Kidney glomerular epithelial cell (primary cell): ENCODE measurements around the gene MROH2A.
"Not testable (repeated sequence)": the region's sequence is repeated elsewhere in the genome, so short reads cannot be mapped to it uniquely, and the experiment has no call there.

Source experiments
- DNase-seq: peaks from one replicate; lab custom pipeline; 2025; lab: John Stamatoyannopoulos, UW

The MROH2A gene

GRCh38 chr2:233853883-233854240 is 75.7 kb downstream of the MROH2A start:
- DNase-seq, result no peak

- peak; percentile 98 for DNase-seq
Measured at GRCh38 chr2:233854241-233854981, 76.3 kb downstream of the MROH2A start, which contains the start of gene HJURP. HJURP (minus strand) TSS chr2:233854535; CDS start chr2:233854500, 35 bp downstream.

DNA sequence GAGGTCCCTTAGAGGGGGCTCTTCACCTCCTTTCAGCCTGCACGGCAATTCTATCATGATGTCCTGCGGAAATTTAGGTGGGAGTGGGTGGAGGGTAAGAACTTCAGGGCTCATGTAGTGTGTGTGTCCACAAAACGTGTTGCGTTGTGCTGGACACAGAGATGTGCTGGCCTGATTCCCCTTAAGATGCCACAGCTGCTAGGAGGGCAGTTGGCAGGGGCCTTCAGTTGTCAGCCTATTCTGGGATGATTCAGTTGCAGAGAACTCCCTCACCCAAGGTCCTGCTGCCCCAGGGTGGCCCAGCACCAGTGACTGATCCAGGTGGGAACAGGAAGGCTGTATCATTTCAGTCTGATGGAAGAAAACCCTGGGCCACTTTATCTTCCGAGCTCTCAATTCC is 77.2 kb downstream of the MROH2A start:
- no peak for DNase-seq

DNA sequence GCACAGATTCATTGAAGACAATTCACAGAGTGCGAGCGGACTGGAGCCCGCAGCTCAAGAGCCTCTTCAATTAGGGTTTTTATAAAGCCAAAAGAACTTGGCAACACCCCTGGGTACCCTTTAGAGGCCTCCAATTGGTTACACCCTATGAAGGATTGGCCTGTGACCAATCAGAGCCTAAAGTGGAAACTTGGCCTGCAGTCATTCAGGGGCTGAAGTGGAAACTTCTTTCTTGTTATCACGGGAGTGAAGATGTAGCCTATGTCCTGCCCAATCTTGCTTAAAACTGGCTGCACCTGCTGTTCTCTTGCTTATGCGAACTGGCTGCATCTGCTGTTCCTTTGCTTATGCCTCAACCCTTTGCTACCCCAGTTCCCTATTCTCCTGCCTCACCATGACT is 78.1 kb downstream of the MROH2A start:
- DNase-seq, result no peak

- DNase-seq, result no peak
Measured at GRCh38 chr2:233857511-233858141, 79.5 kb downstream of the MROH2A start.

GRCh38 chr2:233858331-233858730 is 80.2 kb downstream of the MROH2A start:
- DNase-seq, result no peak

GRCh38 chr2:233862261-233862768 is 84.2 kb downstream of the MROH2A start:
- no peak for DNase-seq

DNA sequence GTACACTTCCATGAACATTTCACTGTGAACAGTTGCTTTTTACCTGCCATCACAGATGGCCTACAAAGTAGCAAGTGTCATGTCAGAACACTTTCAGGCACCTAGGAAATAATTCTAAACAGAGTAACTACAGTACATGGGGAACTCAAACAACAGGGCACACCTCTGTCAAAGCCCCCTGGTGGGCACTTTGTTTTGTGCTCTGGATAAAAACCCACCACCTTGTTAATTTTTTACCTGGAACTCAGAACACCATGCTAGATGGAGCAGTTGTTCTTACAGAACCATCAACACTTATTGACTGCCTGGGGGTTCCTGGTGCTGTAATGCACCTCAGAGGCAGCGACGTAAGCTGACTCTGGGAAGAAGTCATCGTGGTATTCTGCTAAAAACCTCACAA is 87.7 kb downstream of the MROH2A start:
- no peak for DNase-seq

- DNase-seq, result no peak
Measured at GRCh38 chr2:233866479-233866878, 88.3 kb downstream of the MROH2A start.

GRCh38 chr2:233867993-233868532 is 89.9 kb downstream of the MROH2A start, which contains the start of gene MSL3B:
MSL3B (minus strand) TSS chr2:233868386.
- DNase-seq, result no peak

DNA sequence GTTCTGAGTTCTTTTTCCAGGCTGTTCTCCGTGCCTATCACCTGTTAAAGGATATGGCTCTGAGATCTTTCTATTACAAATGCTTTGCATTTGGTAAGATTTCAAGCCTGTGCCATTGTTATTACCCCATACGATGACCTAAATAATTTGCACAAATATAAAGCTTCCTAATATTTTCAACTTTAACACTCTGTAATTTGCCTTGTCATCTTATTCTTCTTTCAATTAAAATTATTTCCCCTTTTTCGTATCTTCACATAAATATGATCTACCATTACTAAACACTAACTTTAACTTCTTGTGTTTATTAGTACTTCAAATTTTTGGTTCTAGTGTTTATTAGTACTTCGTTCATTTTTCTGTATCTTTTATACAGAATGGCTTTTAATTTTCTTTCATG is 93.3 kb downstream of the MROH2A start:
- no peak for DNase-seq

DNA sequence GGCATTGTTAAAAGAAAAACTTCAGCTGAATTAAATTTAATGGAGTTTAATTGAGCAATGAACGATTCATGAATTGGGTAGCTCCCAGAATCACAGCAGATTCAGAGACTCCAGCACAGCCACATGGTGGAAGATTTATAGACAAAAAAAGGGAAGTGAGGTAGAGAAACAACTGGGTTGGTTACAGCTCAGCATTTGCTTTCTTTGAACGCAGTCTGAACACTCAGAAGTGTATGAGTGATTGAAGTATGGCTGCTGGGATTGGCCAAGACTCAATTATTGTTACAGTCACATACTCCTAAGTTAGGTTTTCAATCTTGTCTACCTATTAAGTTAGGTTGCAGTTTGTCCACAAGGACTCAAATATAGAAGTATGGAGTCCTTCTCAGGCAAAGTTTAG is 94.0 kb downstream of the MROH2A start:
- not testable (repeated sequence) for DNase-seq

GRCh38 chr2:233882353-233882752 is 104.2 kb downstream of the MROH2A start:
- no peak for DNase-seq
